Natural killer cell (primary cell): ENCODE measurements around the gene CC2D1B. TPM values are rescaled to one million over a fixed set of nuclear protein-coding genes. Genes with fewer than 3 reads are reported as not detected.

ENCODE experiments used
- ATAC-seq, 3 donors: fragments of 150-1000 bp in 2 of 3; fragments of 200-7000 bp in 1 of 3; cut with Tn5 transposase; 1 replicate in 1 of 3; 2 replicates in 2 of 3; pipeline ENCODE4 v1.10.0; 2021; ENCODE audit warnings: mild to moderate bottlenecking in 2 of 3, moderate library complexity in 2 of 3
- DNase-seq, 2 donors: peaks; one replicate each; pipeline versions ENCODE4 v3.0.0 to v3.0.0-alpha.2; 2013 to 2021; ENCODE audit warnings: mixed read lengths in 1 of 2
- H3K27ac ChIP-seq: one replicate; pipeline ENCODE4 v1.5.1; 2013; ENCODE audit warnings: mild to moderate bottlenecking, low read length
- H3K27me3 ChIP-seq: one replicate; pipeline ENCODE4 v1.6.1; 2013; ENCODE audit warnings: low read length; ENCODE audit not compliant: control insufficient read depth, insufficient read depth
- H3K36me3 ChIP-seq: one replicate; pipeline ENCODE4 v1.6.1; 2013; ENCODE audit warnings: low read length; ENCODE audit not compliant: control insufficient read depth, insufficient read depth
- H3K4me1 ChIP-seq: one replicate; pipeline ENCODE4 v1.6.1; 2013; ENCODE audit warnings: low read length; ENCODE audit not compliant: control insufficient read depth, insufficient read depth
- H3K4me3 ChIP-seq: one replicate; pipeline ENCODE4 v1.5.1; 2013; ENCODE audit warnings: low read length
- H3K9me3 ChIP-seq: one replicate; pipeline ENCODE4 v1.6.1; 2013; ENCODE audit warnings: low read length; ENCODE audit not compliant: control insufficient read depth, insufficient read depth
- H3K27ac Mint-ChIP-seq, 2 donors: one replicate each; pipeline ENCODE4 v1.8.0; 2022; ENCODE audit warnings: mild to moderate bottlenecking in 2 of 2, mixed read lengths in 2 of 2, moderate library complexity in 1 of 2
- H3K27me3 Mint-ChIP-seq, 2 donors: one replicate each; pipeline ENCODE4 v1.8.0; 2022; ENCODE audit warnings: low read depth in 2 of 2, mixed read lengths in 2 of 2
- H3K36me3 Mint-ChIP-seq: one replicate; pipeline ENCODE4 v1.8.0; 2022; ENCODE audit warnings: mixed read lengths
- H3K4me1 Mint-ChIP-seq, 2 donors: one replicate each; pipeline ENCODE4 v1.8.0; 2022; ENCODE audit warnings: mixed read lengths in 2 of 2
- H3K4me3 Mint-ChIP-seq: one replicate; pipeline ENCODE4 v1.8.0; 2022; ENCODE audit warnings: mild to moderate bottlenecking, moderate library complexity, mixed read lengths
- H3K9me3 Mint-ChIP-seq, 2 donors: one replicate each; pipeline ENCODE4 v1.8.0; 2022; ENCODE audit warnings: mixed read lengths in 2 of 2
- WGBS: methylation state at CpG from one replicate; pipeline ENCODE4 v1.1.7; 2013; ENCODE audit warnings: missing lambda C conversion rate; ENCODE audit not compliant: insufficient coverage; 5-methylcytosine and 5-hydroxymethylcytosine counted together
- intact Hi-C: fragments of 100-400 bp; cut with micrococcal nuclease; formaldehyde crosslinking; loops from one replicate; pipeline ENCODE4 v1.14.2; 2022
- total RNA-seq, 4 donors: library from RNA; stranded (reverse); fragments of 120-200 nt in 1 of 4; gene quantifications; one replicate each; pipeline versions ENCODE4 v1.2.3 to v1.2.4, GENCODE V29; 2013 to 2022
- TF ChIP-seq, protein P1 (sequence below): fragments of 200-600 bp; IDR thresholded peaks from one replicate; pipeline ENCODE4 v1.8.0; 2022; ENCODE audit warnings: antibody characterized with exemption

Gene CC2D1B
- total RNA-seq, 3 donors from 2014 or later (not counting 1 experiment from before 2014, with no cell fraction given): 61.4 to 78.4 (median 68.8) TPM

DNA sequence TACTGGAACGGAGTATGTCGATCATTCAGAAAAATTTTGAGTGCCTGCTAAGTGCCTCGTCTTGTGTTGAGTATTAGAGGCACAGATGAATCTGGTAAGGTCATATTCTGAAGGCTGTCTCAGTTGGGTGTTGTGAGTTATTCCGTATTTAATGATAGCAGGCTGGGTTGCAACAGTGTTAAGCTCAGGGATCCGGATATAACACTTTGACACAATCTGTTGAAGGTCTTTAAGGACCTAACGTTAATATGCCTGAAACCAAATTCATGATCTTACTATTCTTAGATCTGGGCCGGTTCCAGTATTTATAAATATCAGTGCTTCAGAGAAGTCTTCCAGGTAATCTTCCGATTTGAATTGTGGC lies 39.0 kb upstream of the CC2D1B start:
- H3K4me1 Mint-ChIP-seq: peaks cover 34 to 50% of the 10 kb centered on the region in 2 donors

DNA sequence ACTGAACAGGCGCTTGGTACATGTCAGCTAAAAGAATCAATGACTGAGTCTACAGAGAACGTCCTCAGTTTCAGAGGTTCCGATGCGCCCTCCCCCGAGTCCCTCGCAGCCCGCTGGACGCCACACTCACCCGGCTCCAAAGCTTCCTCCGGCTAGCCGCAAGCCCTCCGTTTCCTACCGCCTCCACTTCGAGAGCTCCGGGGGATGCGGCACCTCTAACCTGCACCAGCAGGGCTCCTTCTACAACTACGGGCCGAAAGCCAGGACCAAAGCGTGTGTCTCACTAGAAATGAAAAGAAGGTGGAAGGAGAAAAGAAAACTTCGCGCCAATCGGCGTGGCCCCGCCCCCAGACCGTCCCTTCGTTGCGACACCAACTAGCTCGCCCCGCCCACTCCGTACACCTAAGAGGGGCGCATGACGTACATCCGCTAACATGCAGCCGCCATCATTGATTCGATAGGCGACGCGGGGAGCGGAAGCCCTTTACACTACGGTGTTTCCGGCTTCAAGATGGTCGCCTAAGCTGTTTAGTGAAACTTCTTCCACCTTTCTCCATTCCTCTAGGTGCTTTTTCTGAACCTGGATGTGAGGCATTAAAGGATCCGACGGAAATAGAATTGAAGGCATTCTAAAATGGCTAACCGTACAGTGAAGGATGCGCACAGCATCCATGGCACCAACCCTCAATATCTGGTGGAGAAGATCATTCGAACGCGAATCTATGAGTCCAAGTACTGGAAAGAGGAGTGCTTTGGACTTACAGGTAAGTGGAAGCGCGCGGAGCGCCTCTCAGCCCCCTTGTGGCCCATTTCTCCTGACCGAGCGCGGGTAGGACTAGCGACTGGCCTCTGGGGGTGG lies 38.3 kb upstream of the CC2D1B start, which contains the start of the genes ORC1 and PRPF38A:
Gene ORC1, minus strand, starts transcription at position 308 of the 859 bp plus-strand sequence. CDS start 2,200 bp downstream, outside the sequence.
Gene PRPF38A, plus strand, starts transcription at position 487 of the 859 bp plus-strand sequence. Its CDS starts 148 bp downstream, at position 635.
- Histone ChIP-seq H3K27ac (peak within 1 kb of the TSS; percentile 87), H3K4me3 (peak within 1 kb of the TSS; percentile 72), H3K27me3 (no peaks in the 10 kb centered on the region), H3K4me1 (peaks cover 10% of the 10 kb centered on the region), H3K9me3 (no peaks in the 10 kb centered on the region), H3K36me3 (peaks cover 19% of the 10 kb centered on the region)
- H3K27ac Mint-ChIP-seq: peak within 1 kb of the TSS; percentile 95 to 98
- H3K4me3 Mint-ChIP-seq: peak within 1 kb of the TSS; percentile 100
- TF ChIP-seq, protein P1, sequence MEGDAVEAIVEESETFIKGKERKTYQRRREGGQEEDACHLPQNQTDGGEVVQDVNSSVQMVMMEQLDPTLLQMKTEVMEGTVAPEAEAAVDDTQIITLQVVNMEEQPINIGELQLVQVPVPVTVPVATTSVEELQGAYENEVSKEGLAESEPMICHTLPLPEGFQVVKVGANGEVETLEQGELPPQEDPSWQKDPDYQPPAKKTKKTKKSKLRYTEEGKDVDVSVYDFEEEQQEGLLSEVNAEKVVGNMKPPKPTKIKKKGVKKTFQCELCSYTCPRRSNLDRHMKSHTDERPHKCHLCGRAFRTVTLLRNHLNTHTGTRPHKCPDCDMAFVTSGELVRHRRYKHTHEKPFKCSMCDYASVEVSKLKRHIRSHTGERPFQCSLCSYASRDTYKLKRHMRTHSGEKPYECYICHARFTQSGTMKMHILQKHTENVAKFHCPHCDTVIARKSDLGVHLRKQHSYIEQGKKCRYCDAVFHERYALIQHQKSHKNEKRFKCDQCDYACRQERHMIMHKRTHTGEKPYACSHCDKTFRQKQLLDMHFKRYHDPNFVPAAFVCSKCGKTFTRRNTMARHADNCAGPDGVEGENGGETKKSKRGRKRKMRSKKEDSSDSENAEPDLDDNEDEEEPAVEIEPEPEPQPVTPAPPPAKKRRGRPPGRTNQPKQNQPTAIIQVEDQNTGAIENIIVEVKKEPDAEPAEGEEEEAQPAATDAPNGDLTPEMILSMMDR: peak; percentile 47
- intact Hi-C loops: loop anchor here (1.0 to 5.0 kb wide), 6 partner anchors 20 to 322 kb away; partner anchors contain the start of genes CC2D1B and ZYG11B
- DNase-seq (peak; percentile 96 to 100), ATAC-seq (peak; percentile 92 to 97 (median 94))
- peaks cover 10% of the 10 kb centered on the region for H3K36me3 Mint-ChIP-seq
- H3K9me3 Mint-ChIP-seq: no peaks in the 10 kb centered on the region
- no peaks in the 10 kb centered on the region for H3K27me3 Mint-ChIP-seq
- H3K4me1 Mint-ChIP-seq: peaks cover 34 to 50% of the 10 kb centered on the region in 2 donors
- under 1% methylated on average over 57 of the region's 57 CpGs for WGBS

More for the DNA sequence above, 39.0 kb upstream of the CC2D1B start:
- Mint-ChIP-seq H3K27me3 (no peaks in the 10 kb centered on the region), H3K36me3 (peaks cover 10% of the 10 kb centered on the region), H3K27ac (peak overlapping the region; percentile 95 to 98), H3K4me3 (peak overlapping the region; percentile 100), H3K9me3 (no peaks in the 10 kb centered on the region)
- Histone ChIP-seq H3K36me3 (peaks cover 24% of the 10 kb centered on the region), H3K4me3 (peak overlapping the region; percentile 72), H3K27me3 (no peaks in the 10 kb centered on the region), H3K9me3 (no peaks in the 10 kb centered on the region), H3K4me1 (peaks cover 10% of the 10 kb centered on the region), H3K27ac (peak overlapping the region; percentile 87)
- DNase-seq (no peak), ATAC-seq (peak in 2 of 3 donors; percentile 2 to 22)
- TF ChIP-seq, protein P1: no peak
- intact Hi-C loops: loop anchor here (1.0 to 5.0 kb wide), 6 partner anchors 19 to 321 kb away; partner anchors contain the start of genes CC2D1B and ZYG11B
- 4% methylated on average over 8 of the region's 8 CpGs for WGBS

DNA sequence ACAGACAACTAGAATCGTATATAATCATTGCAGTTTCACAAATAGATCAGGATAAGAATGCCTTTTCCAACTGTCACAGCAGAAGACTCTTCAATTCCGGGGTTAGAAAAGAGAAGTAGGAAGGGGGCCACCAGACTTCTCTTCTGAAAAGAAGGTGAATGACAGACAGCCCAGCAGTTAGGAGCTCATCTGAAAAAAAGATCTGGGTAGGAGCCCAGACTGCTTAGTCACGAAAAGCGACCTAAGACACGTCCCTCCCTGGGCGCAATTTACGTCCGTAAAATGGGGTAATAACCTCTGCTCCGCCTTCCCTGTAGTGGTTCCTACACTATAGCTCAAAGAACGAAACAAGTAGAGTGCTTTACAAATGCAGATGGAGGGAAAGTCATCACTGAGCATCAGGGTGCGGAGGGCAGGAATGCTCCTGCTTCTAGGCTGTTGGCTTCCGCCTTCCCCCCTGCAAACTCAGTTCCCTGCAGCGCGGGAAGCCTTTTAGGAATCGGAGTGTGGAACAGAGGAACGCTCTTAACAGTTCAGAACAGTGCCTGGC lies 37.6 kb upstream of the CC2D1B start:
- 1% methylated on average over 15 of the region's 16 CpGs for WGBS
- Mint-ChIP-seq H3K27ac (peak overlapping the region; percentile 95 to 98), H3K27me3 (no peaks in the 10 kb centered on the region), H3K9me3 (no peaks in the 10 kb centered on the region), H3K4me3 (peak overlapping the region; percentile 100), H3K4me1 (peaks cover 34 to 44% of the 10 kb centered on the region in 2 donors), H3K36me3 (peaks cover 4% of the 10 kb centered on the region)
- Histone ChIP-seq H3K9me3 (no peaks in the 10 kb centered on the region), H3K4me3 (peak overlapping the region; percentile 72), H3K36me3 (peaks cover 12% of the 10 kb centered on the region), H3K27ac (peak overlapping the region; percentile 26), H3K27me3 (no peaks in the 10 kb centered on the region), H3K4me1 (peaks cover 10% of the 10 kb centered on the region)
- peak; percentile 33 to 80 for DNase-seq
- TF ChIP-seq, protein P1: no peak
- ATAC-seq: peak; percentile 55 to 72 (median 60)
- intact Hi-C loops: loop anchor here (1.0 to 5.0 kb wide), 6 partner anchors 21 to 323 kb away; partner anchors contain the start of genes CC2D1B and ZYG11B
